ENCODE results near the gene SNX33. TPM values are rescaled to one million over a fixed set of nuclear protein-coding genes. Genes with fewer than 3 reads are reported as not detected.

SNX33 gene
- total and polyA plus RNA-seq, 2 of the 13 experiments (the other 11 are each of a cell fraction or from before 2014, with no cell fraction given), result 11.0 to 11.6 TPM

GRCh38 chr15:75647370-75648155 lies at the start of gene SNX33 (continued):
- TF ChIP-seq ZHX2 (IDR thresholded peaks at IDR 0.05; ENCODE audit: low read depth) (no peak), ZHX2 (CRISPR knock-in tag; IDR thresholded peaks at IDR 0.05; ENCODE audit: borderline replicate concordance) (no peak), SP2 (CRISPR knock-in tag; IDR thresholded peaks at IDR 0.05) (peak; percentile 44; the same call in 1 of the 2 replicates), MXD4 (CRISPR knock-in tag; IDR thresholded peaks at IDR 0.05) (0 out of 2 replicates have a peak, but pooled peaks have one; percentile 25), HOXA5 (CRISPR knock-in tag; IDR thresholded peaks at IDR 0.05) (no peak; the same call in 1 of the 2 replicates), MAFK (conservative IDR thresholded peaks at IDR 0.05 in 1 of 2, IDR thresholded peaks at IDR 0.05 in 1 of 2; ENCODE audit: low read length in 2 of 2) (no peak), BRCA1 (CRISPR knock-in tag; IDR thresholded peaks at IDR 0.05) (no peak), ATF3 (CRISPR knock-in tag; IDR thresholded peaks at IDR 0.05) (no peak), STAG1 (CRISPR knock-in tag; IDR thresholded peaks at IDR 0.05) (no peak; the same call in 1 of the 2 replicates), ZNF878 (CRISPR knock-in tag; IDR thresholded peaks at IDR 0.05) (0 out of 2 replicates have a peak, but pooled peaks have one; percentile 45), HMGXB3 (CRISPR knock-in tag; IDR thresholded peaks at IDR 0.05; ENCODE audit: borderline replicate concordance) (no peak), ZNF614 (CRISPR knock-in tag; IDR thresholded peaks at IDR 0.05; ENCODE audit: borderline replicate concordance) (no peak), NR2F2 (IDR thresholded peaks at IDR 0.05; ENCODE audit: borderline replicate concordance, low read depth) (no peak), CHD4 (IDR thresholded peaks at IDR 0.05; ENCODE audit: borderline replicate concordance, low read length) (no peak), RFX1 (IDR thresholded peaks at IDR 0.05) (no peak), ZNF816 (CRISPR knock-in tag; IDR thresholded peaks at IDR 0.05; ENCODE audit: borderline replicate concordance) (0 out of 2 replicates have a peak, but pooled peaks have one; percentile 15), ZNF678 (CRISPR knock-in tag; IDR thresholded peaks at IDR 0.05) (no peak), ZNF576 (CRISPR knock-in tag; IDR thresholded peaks at IDR 0.05) (no peak), ZNF605 (CRISPR knock-in tag; IDR thresholded peaks at IDR 0.05) (no peak)
